ENCODE data around the gene CTNNA3.
A peak's percentile ranks its signal among the peaks of the same experiment; 100 is the strongest.
"Not testable (repeated sequence)": the region's sequence is repeated elsewhere in the genome, so short reads cannot be mapped to it uniquely, and the experiment has no call there.

Gene CTNNA3

GRCh38 chr10:67541411-67541810 lies 154.6 kb downstream of the CTNNA3 start:
- no peak overlapping the region for H3K4me3 ChIP-seq (ENCODE audit: low read length)
- no peak for DNase-seq (ENCODE audit: low read depth)
- no peak for TF ChIP-seq CTCF (IDR thresholded peaks at IDR 0.05; ENCODE audit: insufficient read depth, low read depth, low read length, missing control alignments)

- peak; percentile 17 for DNase-seq (ENCODE audit: low read depth)
- TF ChIP-seq CTCF (IDR thresholded peaks at IDR 0.05; ENCODE audit: insufficient read depth, low read depth, low read length, missing control alignments), result no peak
- no peak overlapping the region for H3K4me3 ChIP-seq (ENCODE audit: low read length)
Measured at GRCh38 chr10:67539312-67539711, 156.7 kb downstream of the CTNNA3 start.

- no peak for TF ChIP-seq CTCF (IDR thresholded peaks at IDR 0.05; ENCODE audit: insufficient read depth, low read depth, low read length, missing control alignments)
- no peak for DNase-seq (ENCODE audit: low read depth)
- H3K4me3 ChIP-seq (ENCODE audit: low read length), result no peak overlapping the region
Measured at GRCh38 chr10:67537906-67538305, 158.1 kb downstream of the CTNNA3 start.

- no peak for DNase-seq (ENCODE audit: low read depth)
- H3K4me3 ChIP-seq (ENCODE audit: low read length), result no peak overlapping the region
- TF ChIP-seq CTCF (IDR thresholded peaks at IDR 0.05; ENCODE audit: insufficient read depth, low read depth, low read length, missing control alignments), result no peak
Measured at GRCh38 chr10:67533376-67533775, 162.6 kb downstream of the CTNNA3 start.

- DNase-seq (ENCODE audit: low read depth); H3K4me3 ChIP-seq (ENCODE audit: low read length): not testable (repeated sequence)
Measured at GRCh38 chr10:67530990-67531389, 165.0 kb downstream of the CTNNA3 start.

- DNase-seq (ENCODE audit: low read depth), result no peak
- H3K4me3 ChIP-seq (ENCODE audit: low read length), result no peak overlapping the region
- no peak for TF ChIP-seq CTCF (IDR thresholded peaks at IDR 0.05; ENCODE audit: insufficient read depth, low read depth, low read length, missing control alignments)
Measured at GRCh38 chr10:67527351-67527750, 168.6 kb downstream of the CTNNA3 start.

GRCh38 chr10:67521546-67521945 lies 174.4 kb downstream of the CTNNA3 start:
- TF ChIP-seq CTCF (IDR thresholded peaks at IDR 0.05; ENCODE audit: insufficient read depth, low read depth, low read length, missing control alignments), result no peak
- no peak for DNase-seq (ENCODE audit: low read depth)
- no peak overlapping the region for H3K4me3 ChIP-seq (ENCODE audit: low read length)

Measured in epithelial cell of esophagus (primary cell).